ENCODE measurements around the gene DSCAM.

The DSCAM gene

GRCh38 chr21:40839521-40839920 lies 7.4 kb downstream of the DSCAM start:
- DNase-seq = no peak

- no peak for DNase-seq
Observed at GRCh38 chr21:40837456-40837855, 9.5 kb downstream of the DSCAM start.

GRCh38 chr21:40835184-40835694 lies 11.7 kb downstream of the DSCAM start:
- DNase-seq = no peak

GRCh38 chr21:40833184-40833583 lies 13.8 kb downstream of the DSCAM start:
- DNase-seq = no peak

GRCh38 chr21:40832316-40832715 lies 14.6 kb downstream of the DSCAM start:
- DNase-seq = no peak

GRCh38 chr21:40830836-40831235 lies 16.1 kb downstream of the DSCAM start:
- no peak for DNase-seq

- no peak for DNase-seq
Observed at GRCh38 chr21:40829791-40830190, 17.2 kb downstream of the DSCAM start.

GRCh38 chr21:40829308-40829707 lies 17.6 kb downstream of the DSCAM start:
- no peak for DNase-seq

GRCh38 chr21:40827509-40827908 lies 19.4 kb downstream of the DSCAM start:
- no peak for DNase-seq

GRCh38 chr21:40819071-40819900 lies 27.7 kb downstream of the DSCAM start:
- DNase-seq = no peak

GRCh38 chr21:40813918-40814317 lies 33.0 kb downstream of the DSCAM start:
- no peak for DNase-seq

- DNase-seq = no peak
Observed at GRCh38 chr21:40809673-40810197, 37.2 kb downstream of the DSCAM start.

- no peak for DNase-seq
Observed at GRCh38 chr21:40803101-40803500, 43.9 kb downstream of the DSCAM start.

- no peak for DNase-seq
Observed at GRCh38 chr21:40800126-40800525, 46.8 kb downstream of the DSCAM start.

- no peak for DNase-seq
Observed at GRCh38 chr21:40797891-40798290, 49.1 kb downstream of the DSCAM start.

- no peak for DNase-seq
Observed at GRCh38 chr21:40797410-40797809, 49.5 kb downstream of the DSCAM start.

GRCh38 chr21:40796464-40796863 lies 50.5 kb downstream of the DSCAM start:
- DNase-seq = no peak

- DNase-seq = no peak
Observed at GRCh38 chr21:40795313-40795712, 51.6 kb downstream of the DSCAM start.

GRCh38 chr21:40792691-40793456 lies 54.1 kb downstream of the DSCAM start:
- DNase-seq = no peak

GRCh38 chr21:40788635-40789034 lies 58.3 kb downstream of the DSCAM start:
- no peak for DNase-seq

GRCh38 chr21:40783404-40783803 lies 63.6 kb downstream of the DSCAM start:
- DNase-seq = no peak

- no peak for DNase-seq
Observed at GRCh38 chr21:40770435-40771055, 76.4 kb downstream of the DSCAM start.

GRCh38 chr21:40769231-40769630 lies 77.7 kb downstream of the DSCAM start:
- no peak for DNase-seq
